Measurements from ENCODE around the gene LRPPRC.

LRPPRC gene

DNA sequence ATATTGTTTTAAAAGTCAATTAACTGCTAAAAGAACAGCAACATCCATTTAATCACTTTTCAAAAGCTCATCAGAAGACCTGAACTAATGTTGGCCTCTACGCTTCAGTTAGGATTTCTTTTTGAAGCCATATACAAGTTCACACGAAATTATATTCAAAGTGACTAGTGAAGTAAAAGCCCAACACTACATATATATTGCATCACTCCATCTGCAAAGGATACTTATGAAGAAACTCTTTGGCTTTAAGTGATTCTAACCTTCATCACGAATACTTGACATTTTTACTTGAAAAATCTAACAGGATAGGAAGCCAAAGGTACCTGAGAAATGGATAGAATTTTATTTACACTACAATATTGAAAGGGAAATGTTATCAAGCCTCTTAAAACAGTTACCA is 50.4 kb downstream of the LRPPRC start:
- TF ChIP-seq CTCF (IDR thresholded peaks at IDR 0.05; ENCODE audit: extremely low read depth, missing control alignments): no peak
- DNase-seq (ENCODE audit: low spot score): no peak

DNA sequence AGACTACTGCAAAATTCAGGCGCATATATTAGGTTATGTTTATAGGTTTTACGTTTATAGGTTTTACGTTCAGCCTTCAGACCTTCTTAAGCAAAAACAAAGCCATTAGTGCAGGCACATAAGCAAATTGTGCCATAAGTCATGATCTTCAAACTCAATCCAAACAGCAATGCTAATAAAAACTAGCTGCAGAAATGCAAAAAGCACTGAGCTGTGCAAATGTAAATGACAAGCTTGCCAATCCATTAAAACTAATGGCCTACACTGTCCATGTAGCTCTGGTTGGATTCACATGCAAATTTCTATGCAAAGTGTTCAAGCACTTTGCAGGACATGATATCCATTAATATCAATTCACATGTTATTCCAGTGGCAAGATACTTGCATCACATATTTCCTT is 50.9 kb downstream of the LRPPRC start:
- DNase-seq (ENCODE audit: low spot score): no peak
- TF ChIP-seq CTCF (IDR thresholded peaks at IDR 0.05; ENCODE audit: extremely low read depth, missing control alignments): no peak

DNA sequence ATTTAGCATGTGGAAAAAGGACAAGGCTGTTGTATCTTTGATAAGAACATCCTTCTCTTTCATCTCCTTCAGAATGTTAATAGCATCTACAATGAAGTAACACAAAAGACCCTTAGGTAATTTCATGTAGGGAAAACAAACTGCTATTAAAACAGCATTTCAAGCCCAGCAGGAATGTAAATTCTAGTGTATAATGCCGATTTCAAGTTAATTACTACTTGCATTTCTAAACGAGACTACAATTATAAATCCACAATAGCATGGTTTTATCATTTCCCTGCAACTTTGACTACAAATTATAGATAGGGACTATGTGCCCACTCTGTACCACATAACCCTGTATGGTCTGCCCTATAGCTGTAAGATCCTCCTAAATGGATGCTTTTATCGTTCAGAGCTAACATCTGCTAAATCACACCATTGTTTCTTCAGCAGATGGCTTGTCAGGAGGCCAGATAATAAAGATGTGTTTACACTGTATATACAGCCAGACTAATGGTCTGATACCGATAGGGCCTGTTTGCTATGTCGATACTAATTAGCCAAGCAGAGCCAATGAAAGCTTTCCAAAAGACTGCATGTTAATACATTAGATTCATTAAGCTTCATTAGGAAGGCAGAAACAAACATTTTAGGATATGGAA is 51.9 kb downstream of the LRPPRC start:
- TF ChIP-seq CTCF (IDR thresholded peaks at IDR 0.05; ENCODE audit: extremely low read depth, missing control alignments): no peak
- DNase-seq (ENCODE audit: low spot score): no peak

DNA sequence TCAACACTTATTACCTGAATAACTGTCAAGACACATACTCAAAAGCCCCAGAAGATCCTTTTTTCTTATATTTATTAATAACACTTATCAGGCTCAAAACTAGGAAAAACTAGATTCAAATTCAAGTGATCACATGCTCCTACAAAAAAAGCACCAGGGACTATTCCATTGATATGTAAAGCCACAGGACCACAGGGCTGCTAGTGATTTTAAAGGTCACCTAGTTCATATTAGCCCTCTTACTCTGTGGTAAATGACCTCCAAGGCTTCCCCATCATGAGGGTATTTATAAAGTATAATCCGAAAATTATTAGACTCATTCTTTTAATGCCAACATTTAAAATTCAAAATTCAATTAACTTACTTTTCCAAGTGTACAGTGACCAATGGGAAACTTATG is 52.5 kb downstream of the LRPPRC start:
- no peak for DNase-seq (ENCODE audit: low spot score)
- no peak for TF ChIP-seq CTCF (IDR thresholded peaks at IDR 0.05; ENCODE audit: extremely low read depth, missing control alignments)

- DNase-seq (ENCODE audit: low spot score): no peak
- TF ChIP-seq CTCF (IDR thresholded peaks at IDR 0.05; ENCODE audit: extremely low read depth, missing control alignments): no peak
Measured at GRCh38 chr2:43942881-43943280, 52.9 kb downstream of the LRPPRC start.

DNA sequence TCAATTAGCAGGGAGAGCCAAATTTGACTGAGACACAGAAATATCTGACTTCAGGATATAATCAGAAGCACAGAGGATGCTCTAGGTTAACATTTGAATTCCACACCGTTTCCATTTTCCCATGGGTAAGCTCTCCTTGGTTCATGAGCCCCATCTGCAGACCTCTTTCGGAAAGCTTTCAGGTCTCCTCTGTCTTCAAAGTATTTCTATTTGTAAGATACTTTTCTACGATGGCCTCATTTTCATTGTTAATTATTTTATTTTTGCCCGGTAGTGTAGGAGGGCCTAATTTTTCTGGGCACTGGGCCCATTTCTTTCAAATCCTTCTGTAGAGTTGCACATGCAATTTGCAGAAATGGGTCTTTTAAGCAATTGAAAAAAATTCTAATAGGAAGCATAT is 53.8 kb downstream of the LRPPRC start:
- no peak for TF ChIP-seq CTCF (IDR thresholded peaks at IDR 0.05; ENCODE audit: extremely low read depth, missing control alignments)
- DNase-seq (ENCODE audit: low spot score): no peak

- no peak for TF ChIP-seq CTCF (IDR thresholded peaks at IDR 0.05; ENCODE audit: extremely low read depth, missing control alignments)
- DNase-seq (ENCODE audit: low spot score): no peak
Measured at GRCh38 chr2:43941359-43941758, 54.4 kb downstream of the LRPPRC start.
